Parathyroid adenoma (tissue), 2 donors: ENCODE data around the gene CDC42BPA.
"Not testable (repeated sequence)": the region's sequence is repeated elsewhere in the genome, so short reads cannot be mapped to it uniquely, and the experiment has no call there.

Source experiments
- H2AFZ ChIP-seq: fragments of 300-600 bp; sonication (generic); one replicate; pipeline ENCODE4 v1.7.0; 2017; ENCODE audit warnings: antibody characterized with exemption, mild to moderate bottlenecking
- H3K27ac ChIP-seq: fragments of 300-600 bp; sonication (generic); one replicate; pipeline ENCODE4 v1.7.0; 2017
- H3K27me3 ChIP-seq: fragments of 300-600 bp; sonication (generic); one replicate; pipeline ENCODE4 v1.7.0; 2017; ENCODE audit warnings: low read length; ENCODE audit not compliant: control insufficient read depth, insufficient read depth
- H3K36me3 ChIP-seq: fragments of 300-600 bp; sonication (generic); one replicate; pipeline ENCODE4 v1.7.0; 2017; ENCODE audit warnings: low read length; ENCODE audit not compliant: control insufficient read depth, insufficient read depth
- H3K4me1 ChIP-seq: fragments of 300-600 bp; sonication (generic); one replicate; pipeline ENCODE4 v1.7.0; 2017; ENCODE audit warnings: control low read depth
- H3K4me2 ChIP-seq: fragments of 300-600 bp; sonication (generic); one replicate; pipeline ENCODE4 v1.7.0; 2017; ENCODE audit warnings: low read length
- H3K4me3 ChIP-seq: fragments of 300-600 bp; sonication (generic); one replicate; pipeline ENCODE4 v1.7.0; 2017; ENCODE audit warnings: low read depth, low read length
- H3K79me2 ChIP-seq: fragments of 300-600 bp; sonication (generic); one replicate; pipeline ENCODE4 v1.7.0; 2017; ENCODE audit warnings: control low read depth
- H3K9ac ChIP-seq: fragments of 300-600 bp; sonication (generic); one replicate; pipeline ENCODE4 v1.7.0; 2017; ENCODE audit warnings: mild to moderate bottlenecking
- H3K9me3 ChIP-seq: fragments of 300-600 bp; sonication (generic); one replicate; pipeline ENCODE4 v1.7.0; 2017; ENCODE audit warnings: low read length; ENCODE audit not compliant: control insufficient read depth
- TF ChIP-seq, protein P1 (sequence below): fragments of 300-600 bp; sonication (generic); IDR thresholded peaks from one replicate; pipeline ENCODE4 v1.7.0; 2017; ENCODE audit warnings: antibody characterized with exemption, mild to moderate bottlenecking
- donor health status: primary hyperparathyroidism.

CDC42BPA gene

DNA sequence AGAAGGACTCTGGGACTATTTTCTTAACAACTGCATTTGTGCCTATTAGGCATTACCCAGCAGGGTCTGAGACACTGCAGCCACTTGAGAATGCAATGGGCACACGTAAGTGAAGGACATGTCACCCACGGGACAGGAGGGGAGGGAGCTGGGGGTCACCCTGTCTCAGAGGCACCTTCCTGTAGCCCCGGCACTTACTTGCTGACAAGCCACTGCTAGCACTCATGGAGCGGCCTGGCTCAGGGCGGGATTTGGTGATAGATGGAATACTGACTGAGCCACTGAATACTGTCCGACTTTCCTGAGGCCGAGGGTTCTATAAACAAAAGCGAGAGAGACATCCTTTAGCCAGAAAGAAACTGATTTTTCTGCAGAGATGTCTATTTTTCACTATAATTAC, 313.5 kb downstream of the CDC42BPA start:
- Histone ChIP-seq H3K4me2 (no peak overlapping the region), H3K36me3 (no peaks in the 10 kb centered on the region), H3K4me1 (no peaks in the 10 kb centered on the region), H3K27me3 (no peaks in the 10 kb centered on the region), H2AFZ (no peak overlapping the region), H3K27ac (no peak overlapping the region), H3K9ac (no peak overlapping the region), H3K79me2 (no peaks in the 10 kb centered on the region), H3K4me3 (no peak overlapping the region), H3K9me3 (no peaks in the 10 kb centered on the region)
- TF ChIP-seq, protein P1, sequence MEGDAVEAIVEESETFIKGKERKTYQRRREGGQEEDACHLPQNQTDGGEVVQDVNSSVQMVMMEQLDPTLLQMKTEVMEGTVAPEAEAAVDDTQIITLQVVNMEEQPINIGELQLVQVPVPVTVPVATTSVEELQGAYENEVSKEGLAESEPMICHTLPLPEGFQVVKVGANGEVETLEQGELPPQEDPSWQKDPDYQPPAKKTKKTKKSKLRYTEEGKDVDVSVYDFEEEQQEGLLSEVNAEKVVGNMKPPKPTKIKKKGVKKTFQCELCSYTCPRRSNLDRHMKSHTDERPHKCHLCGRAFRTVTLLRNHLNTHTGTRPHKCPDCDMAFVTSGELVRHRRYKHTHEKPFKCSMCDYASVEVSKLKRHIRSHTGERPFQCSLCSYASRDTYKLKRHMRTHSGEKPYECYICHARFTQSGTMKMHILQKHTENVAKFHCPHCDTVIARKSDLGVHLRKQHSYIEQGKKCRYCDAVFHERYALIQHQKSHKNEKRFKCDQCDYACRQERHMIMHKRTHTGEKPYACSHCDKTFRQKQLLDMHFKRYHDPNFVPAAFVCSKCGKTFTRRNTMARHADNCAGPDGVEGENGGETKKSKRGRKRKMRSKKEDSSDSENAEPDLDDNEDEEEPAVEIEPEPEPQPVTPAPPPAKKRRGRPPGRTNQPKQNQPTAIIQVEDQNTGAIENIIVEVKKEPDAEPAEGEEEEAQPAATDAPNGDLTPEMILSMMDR, result no peak

DNA sequence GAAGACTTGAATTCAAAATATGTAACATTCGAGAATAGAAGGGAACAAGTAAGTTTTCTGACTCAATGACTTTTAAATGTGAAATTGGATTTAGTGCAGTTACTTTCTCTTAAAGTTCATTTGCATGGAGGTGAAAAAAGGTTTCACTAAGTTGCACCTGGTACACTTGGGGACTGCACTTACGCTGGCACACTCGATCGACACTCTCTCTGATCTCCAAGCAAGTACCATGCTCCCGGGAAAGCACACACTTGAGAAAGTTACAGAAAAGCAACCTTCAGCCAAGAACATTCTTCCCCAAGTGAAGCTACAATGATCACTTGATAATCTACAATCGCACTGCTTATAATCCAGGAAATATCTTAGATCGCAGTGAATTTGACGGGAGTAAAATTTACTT, 315.1 kb downstream of the CDC42BPA start:
- no peaks in the 10 kb centered on the region for H3K36me3 ChIP-seq
- no peak overlapping the region for H2AFZ ChIP-seq
- H3K4me2 ChIP-seq, result no peak overlapping the region
- TF ChIP-seq, protein P1, result no peak
- no peak overlapping the region for H3K9ac ChIP-seq
- H3K9me3 ChIP-seq, result no peaks in the 10 kb centered on the region
- no peak overlapping the region for H3K4me3 ChIP-seq
- H3K27ac ChIP-seq, result no peak overlapping the region
- H3K79me2 ChIP-seq, result no peaks in the 10 kb centered on the region
- H3K27me3 ChIP-seq, result no peaks in the 10 kb centered on the region
- no peaks in the 10 kb centered on the region for H3K4me1 ChIP-seq

DNA sequence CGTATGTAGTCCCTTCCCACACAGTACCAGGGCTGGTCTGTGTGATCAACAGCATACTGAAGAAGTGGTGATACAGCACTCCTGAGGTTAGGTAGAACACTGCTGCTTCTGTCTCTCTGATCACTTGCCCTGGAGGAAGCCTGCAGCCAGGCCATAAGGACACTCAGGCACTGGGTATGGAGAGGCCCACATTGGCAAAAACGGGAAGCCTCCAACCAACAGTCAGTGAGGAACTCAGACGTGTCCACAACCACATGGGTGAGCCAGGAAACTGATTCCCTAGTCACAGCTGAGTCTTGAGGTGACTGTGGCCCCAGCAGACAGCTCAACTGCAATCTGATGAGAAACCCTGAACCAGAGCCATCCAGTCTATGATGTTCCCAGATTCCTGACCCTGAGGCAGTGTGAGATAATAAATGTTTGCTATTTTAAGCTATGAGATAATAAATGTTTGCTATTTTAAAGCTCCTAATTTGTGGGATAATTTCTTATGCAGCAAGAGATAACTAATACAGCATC, 315.7 kb downstream of the CDC42BPA start:
- Histone ChIP-seq H3K36me3 (no peaks in the 10 kb centered on the region), H3K9ac (no peak overlapping the region), H3K27me3 (no peaks in the 10 kb centered on the region), H3K4me3 (no peak overlapping the region), H3K79me2 (no peaks in the 10 kb centered on the region), H3K4me2 (no peak overlapping the region), H2AFZ (no peak overlapping the region), H3K4me1 (no peaks in the 10 kb centered on the region), H3K9me3 (no peaks in the 10 kb centered on the region), H3K27ac (no peak overlapping the region)
- TF ChIP-seq, protein P1, result no peak

DNA sequence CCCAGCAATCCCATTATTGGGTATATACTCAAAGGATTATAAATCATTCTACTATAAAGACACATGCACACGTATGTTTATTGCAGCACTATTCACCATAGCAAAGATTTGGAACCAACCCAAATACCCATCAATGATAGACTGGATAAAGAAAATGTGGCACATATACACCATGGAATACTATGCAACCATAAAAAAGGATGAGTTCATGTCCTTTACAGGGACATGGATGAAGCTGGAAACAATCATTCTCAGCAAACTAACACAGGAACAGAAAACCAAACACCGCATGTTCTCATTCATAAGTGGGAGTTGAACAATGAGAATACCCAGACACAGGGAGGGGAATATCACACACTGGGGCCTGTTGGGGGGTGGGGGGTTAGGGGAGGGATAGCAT, 318.7 kb downstream of the CDC42BPA start:
- H3K79me2 ChIP-seq, H3K36me3 ChIP-seq, H3K9ac ChIP-seq, H2AFZ ChIP-seq, H3K9me3 ChIP-seq, H3K27me3 ChIP-seq, H3K4me1 ChIP-seq, H3K4me3 ChIP-seq, H3K4me2 ChIP-seq, H3K27ac ChIP-seq: not testable (repeated sequence)

DNA sequence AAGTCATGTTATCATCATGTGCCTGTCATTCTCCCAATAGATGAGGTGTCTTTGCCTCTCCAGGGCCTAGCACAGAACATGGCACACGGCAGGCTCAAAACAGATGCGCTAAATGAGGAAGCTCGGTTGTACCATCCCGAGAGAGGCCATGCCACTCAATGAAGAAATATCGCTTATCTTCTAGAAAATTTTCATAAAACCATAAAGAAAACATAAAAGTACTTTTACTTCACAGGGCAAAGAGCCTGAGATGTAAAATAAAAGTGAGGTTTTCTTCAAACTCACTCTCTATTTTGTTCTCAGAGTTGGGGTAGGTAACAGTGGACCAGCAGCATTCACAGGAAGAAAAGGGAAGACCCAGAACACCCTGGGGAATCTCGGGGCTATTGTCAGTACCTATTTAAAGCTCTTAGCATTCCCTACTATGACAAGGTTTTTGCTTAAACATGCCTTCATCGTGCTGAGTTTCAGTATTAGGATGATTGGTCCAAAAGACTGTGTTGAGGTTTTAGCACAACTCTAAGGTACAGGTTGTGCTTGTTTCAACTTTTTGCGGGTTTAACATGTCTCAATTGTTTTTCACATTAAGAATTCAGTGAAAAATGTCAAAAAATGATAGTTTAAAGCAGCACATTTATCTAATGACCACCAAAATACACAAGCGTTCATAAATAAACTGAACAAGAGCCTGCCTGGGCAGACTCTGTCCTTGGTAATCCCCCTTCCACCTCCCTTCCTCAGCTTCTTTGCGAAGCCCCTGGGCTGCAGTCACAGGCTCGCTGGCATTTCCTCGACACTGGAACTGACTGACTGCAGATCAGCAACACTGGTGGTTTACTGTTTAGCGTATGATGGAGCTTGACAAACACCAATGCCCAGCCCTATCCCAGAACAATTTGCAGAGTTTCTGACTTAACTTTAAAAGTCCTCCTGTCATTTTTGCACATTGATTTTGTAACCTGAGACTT, 322.6 kb downstream of the CDC42BPA start:
- TF ChIP-seq, protein P1, result no peak
- Histone ChIP-seq H3K79me2 (no peaks in the 10 kb centered on the region), H3K27ac (no peak overlapping the region), H3K9me3 (no peaks in the 10 kb centered on the region), H3K27me3 (no peaks in the 10 kb centered on the region), H3K9ac (no peak overlapping the region), H3K4me2 (no peak overlapping the region), H3K4me1 (peaks cover 4% of the 10 kb centered on the region), H3K36me3 (no peaks in the 10 kb centered on the region), H3K4me3 (no peak overlapping the region), H2AFZ (no peak overlapping the region)
